Measurements from ENCODE around the gene PIGL. TPM values are rescaled to one million over a fixed set of nuclear protein-coding genes. Genes with fewer than 3 reads are reported as not detected.

PIGL gene
- total RNA-seq, 1 donor from 2014 or later: 31.1 TPM

- DNase-seq (ENCODE audit: low read depth) (no peak), FAIRE-seq (no peak)
- Histone ChIP-seq H3K27me3 (ENCODE audit: control insufficient read depth, insufficient read depth, low read length) (no peaks in the 10 kb centered on the region), H3K4me3 (ENCODE audit: low read depth, low read length) (no peak overlapping the region), H3K36me3 (ENCODE audit: control insufficient read depth, insufficient read depth, low read length) (peaks cover 3% of the 10 kb centered on the region)
- TF ChIP-seq, protein P1, sequence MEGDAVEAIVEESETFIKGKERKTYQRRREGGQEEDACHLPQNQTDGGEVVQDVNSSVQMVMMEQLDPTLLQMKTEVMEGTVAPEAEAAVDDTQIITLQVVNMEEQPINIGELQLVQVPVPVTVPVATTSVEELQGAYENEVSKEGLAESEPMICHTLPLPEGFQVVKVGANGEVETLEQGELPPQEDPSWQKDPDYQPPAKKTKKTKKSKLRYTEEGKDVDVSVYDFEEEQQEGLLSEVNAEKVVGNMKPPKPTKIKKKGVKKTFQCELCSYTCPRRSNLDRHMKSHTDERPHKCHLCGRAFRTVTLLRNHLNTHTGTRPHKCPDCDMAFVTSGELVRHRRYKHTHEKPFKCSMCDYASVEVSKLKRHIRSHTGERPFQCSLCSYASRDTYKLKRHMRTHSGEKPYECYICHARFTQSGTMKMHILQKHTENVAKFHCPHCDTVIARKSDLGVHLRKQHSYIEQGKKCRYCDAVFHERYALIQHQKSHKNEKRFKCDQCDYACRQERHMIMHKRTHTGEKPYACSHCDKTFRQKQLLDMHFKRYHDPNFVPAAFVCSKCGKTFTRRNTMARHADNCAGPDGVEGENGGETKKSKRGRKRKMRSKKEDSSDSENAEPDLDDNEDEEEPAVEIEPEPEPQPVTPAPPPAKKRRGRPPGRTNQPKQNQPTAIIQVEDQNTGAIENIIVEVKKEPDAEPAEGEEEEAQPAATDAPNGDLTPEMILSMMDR (IDR thresholded peaks at IDR 0.05; ENCODE audit: insufficient read depth, low read length, severe bottlenecking): no peak
Measured at GRCh38 chr17:16314859-16315258, 97.8 kb downstream of the PIGL start.

GRCh38 chr17:16319969-16320368 lies 103.0 kb downstream of the PIGL start:
- Histone ChIP-seq H3K36me3 (ENCODE audit: control insufficient read depth, insufficient read depth, low read length) (peaks cover 3% of the 10 kb centered on the region), H3K4me3 (ENCODE audit: low read depth, low read length) (no peak overlapping the region), H3K27me3 (ENCODE audit: control insufficient read depth, insufficient read depth, low read length) (no peaks in the 10 kb centered on the region)
- TF ChIP-seq, protein P1 (IDR thresholded peaks at IDR 0.05; ENCODE audit: insufficient read depth, low read length, severe bottlenecking): no peak
- DNase-seq (ENCODE audit: low read depth): no peak
- FAIRE-seq: no peak

DNA sequence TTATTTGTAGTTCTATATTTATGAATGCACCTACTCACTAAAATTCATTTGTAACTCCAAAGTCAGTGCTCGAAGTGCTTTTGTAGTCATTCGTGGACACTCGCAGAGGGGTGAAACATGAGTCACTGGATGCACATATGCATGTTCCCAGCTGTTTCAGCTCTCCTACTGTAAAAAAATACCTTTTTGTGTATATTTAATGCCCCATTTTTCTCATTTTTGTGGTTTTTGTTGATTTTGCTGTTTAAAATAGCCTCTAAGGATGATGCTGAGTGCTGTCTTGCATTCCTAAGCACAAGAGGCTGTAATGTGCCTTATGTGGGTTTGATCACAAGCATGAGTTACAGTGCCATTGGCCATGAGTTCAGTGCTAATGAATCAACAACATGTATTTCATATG lies 105.6 kb downstream of the PIGL start:
- FAIRE-seq: no peak
- TF ChIP-seq, protein P1 (IDR thresholded peaks at IDR 0.05; ENCODE audit: insufficient read depth, low read length, severe bottlenecking): no peak
- no peak for DNase-seq (ENCODE audit: low read depth)
- Histone ChIP-seq H3K36me3 (ENCODE audit: control insufficient read depth, insufficient read depth, low read length) (peaks cover 5% of the 10 kb centered on the region), H3K27me3 (ENCODE audit: control insufficient read depth, insufficient read depth, low read length) (no peaks in the 10 kb centered on the region), H3K4me3 (ENCODE audit: low read depth, low read length) (no peak overlapping the region)

DNA sequence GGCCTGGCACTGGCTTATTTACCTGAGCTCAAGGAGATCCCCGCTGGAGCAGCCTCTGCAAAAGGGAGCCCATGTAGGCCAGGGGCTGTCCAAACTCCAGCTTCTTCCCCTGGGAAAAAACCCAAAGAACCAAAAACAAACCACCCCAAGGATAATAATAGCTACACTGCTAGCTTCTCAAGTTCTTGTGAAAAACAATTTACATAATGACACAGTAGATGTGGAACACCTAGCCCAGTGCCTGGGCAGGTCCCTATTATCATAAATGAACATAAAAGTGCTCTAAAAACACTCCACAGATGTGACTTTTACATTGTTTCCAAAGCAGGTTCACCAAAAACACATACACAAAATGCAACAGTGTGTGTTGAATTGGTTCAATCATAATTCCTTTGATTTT lies 109.0 kb downstream of the PIGL start:
- no peaks in the 10 kb centered on the region for H3K27me3 ChIP-seq (ENCODE audit: control insufficient read depth, insufficient read depth, low read length)
- TF ChIP-seq, protein P1 (IDR thresholded peaks at IDR 0.05; ENCODE audit: insufficient read depth, low read length, severe bottlenecking): no peak
- DNase-seq (ENCODE audit: low read depth) (no peak), FAIRE-seq (no peak)
- H3K36me3 ChIP-seq (ENCODE audit: control insufficient read depth, insufficient read depth, low read length): peaks cover 2% of the 10 kb centered on the region
- H3K4me3 ChIP-seq (ENCODE audit: low read depth, low read length): no peak overlapping the region

DNA sequence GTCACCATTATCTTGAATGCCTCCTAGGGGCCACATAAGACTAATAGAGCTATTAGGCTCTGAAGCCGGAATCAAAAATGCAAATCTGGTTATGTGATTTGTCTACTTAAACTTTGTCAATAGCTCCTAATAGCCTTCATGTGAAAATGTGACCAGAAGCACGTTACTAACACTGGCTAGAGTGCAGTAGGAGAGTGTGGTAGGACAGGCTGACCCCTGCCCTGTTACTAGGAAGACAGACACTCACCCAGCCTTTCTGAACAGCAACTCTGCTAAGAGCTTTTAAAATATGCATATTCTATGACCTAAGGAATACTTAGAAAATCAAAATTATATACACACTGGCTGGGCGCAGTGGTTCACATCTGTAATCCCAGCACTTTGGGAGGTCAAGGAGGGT lies 110.0 kb downstream of the PIGL start:
- TF ChIP-seq, protein P1 (IDR thresholded peaks at IDR 0.05; ENCODE audit: insufficient read depth, low read length, severe bottlenecking): no peak
- Histone ChIP-seq H3K36me3 (ENCODE audit: control insufficient read depth, insufficient read depth, low read length) (peaks cover 2% of the 10 kb centered on the region), H3K4me3 (ENCODE audit: low read depth, low read length) (no peak overlapping the region), H3K27me3 (ENCODE audit: control insufficient read depth, insufficient read depth, low read length) (no peaks in the 10 kb centered on the region)
- FAIRE-seq (no peak), DNase-seq (ENCODE audit: low read depth) (no peak)

GRCh38 chr17:16328997-16329396 lies 112.0 kb downstream of the PIGL start:
- DNase-seq (ENCODE audit: low read depth): peak; percentile 8
- no peak for FAIRE-seq

More at GRCh38 chr17:16328997-16329396, 112.0 kb downstream of the PIGL start:
- Histone ChIP-seq H3K36me3 (ENCODE audit: control insufficient read depth, insufficient read depth, low read length) (peaks cover 2% of the 10 kb centered on the region), H3K27me3 (ENCODE audit: control insufficient read depth, insufficient read depth, low read length) (no peaks in the 10 kb centered on the region), H3K4me3 (ENCODE audit: low read depth, low read length) (no peak overlapping the region)
- TF ChIP-seq, protein P1 (IDR thresholded peaks at IDR 0.05; ENCODE audit: insufficient read depth, low read length, severe bottlenecking): peak; percentile 11
